Peyer's patch (tissue), 4 donors: ENCODE results near the gene RAB44.

Experiments
- POLR2A ChIP-seq, 2 donors: fragments of 450-650 bp; IDR thresholded peaks; one replicate each; pipeline ENCODE4 v1.5.1; 2017; ENCODE audit warnings: antibody characterized with exemption in 2 of 2, mild to moderate bottlenecking in 2 of 2, moderate library complexity in 2 of 2
- TF ChIP-seq, protein P1 (sequence below), 6 experiments: fragments of 450-650 bp in 4 of 6; fragments of 200-600 bp in 2 of 6; sonication (generic) in 1 of 6; IDR thresholded peaks; one replicate each; pipeline ENCODE4 v1.5.1; 2017 to 2019; ENCODE audit warnings: antibody characterized with exemption in 6 of 6, mild to moderate bottlenecking in 3 of 6, moderate library complexity in 1 of 6

DNA sequence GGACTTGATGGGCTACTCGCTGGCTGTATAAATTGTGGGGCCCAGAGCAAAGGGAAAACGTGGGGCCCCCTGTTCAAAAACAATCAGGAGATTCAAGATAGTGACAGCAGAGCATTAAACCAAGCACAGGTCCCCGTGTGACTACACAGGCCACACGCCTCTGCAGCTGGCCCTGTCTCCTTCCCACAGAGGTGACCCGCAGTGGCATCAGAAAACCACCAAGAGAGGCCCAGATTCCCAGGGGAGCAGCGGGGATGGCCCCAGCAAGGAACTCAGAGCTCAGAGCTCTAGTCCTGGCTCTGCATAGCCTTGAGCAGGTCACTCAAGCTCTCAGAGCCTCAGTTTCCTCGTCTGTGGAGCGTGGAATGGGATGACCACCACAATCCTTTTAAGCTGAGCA lies 84.0 kb downstream of the RAB44 start:
- TF ChIP-seq, protein P1, sequence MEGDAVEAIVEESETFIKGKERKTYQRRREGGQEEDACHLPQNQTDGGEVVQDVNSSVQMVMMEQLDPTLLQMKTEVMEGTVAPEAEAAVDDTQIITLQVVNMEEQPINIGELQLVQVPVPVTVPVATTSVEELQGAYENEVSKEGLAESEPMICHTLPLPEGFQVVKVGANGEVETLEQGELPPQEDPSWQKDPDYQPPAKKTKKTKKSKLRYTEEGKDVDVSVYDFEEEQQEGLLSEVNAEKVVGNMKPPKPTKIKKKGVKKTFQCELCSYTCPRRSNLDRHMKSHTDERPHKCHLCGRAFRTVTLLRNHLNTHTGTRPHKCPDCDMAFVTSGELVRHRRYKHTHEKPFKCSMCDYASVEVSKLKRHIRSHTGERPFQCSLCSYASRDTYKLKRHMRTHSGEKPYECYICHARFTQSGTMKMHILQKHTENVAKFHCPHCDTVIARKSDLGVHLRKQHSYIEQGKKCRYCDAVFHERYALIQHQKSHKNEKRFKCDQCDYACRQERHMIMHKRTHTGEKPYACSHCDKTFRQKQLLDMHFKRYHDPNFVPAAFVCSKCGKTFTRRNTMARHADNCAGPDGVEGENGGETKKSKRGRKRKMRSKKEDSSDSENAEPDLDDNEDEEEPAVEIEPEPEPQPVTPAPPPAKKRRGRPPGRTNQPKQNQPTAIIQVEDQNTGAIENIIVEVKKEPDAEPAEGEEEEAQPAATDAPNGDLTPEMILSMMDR (IDR thresholded peaks at IDR 0.05) = no peak
- no peak for TF ChIP-seq POLR2A (IDR thresholded peaks at IDR 0.05)
